Measurements from ENCODE around the gene SYCE1L.

GRCh38 chr16:77233799-77234519, 34.8 kb downstream of the SYCE1L start:
- TF ChIP-seq GATA2 (IDR thresholded peaks at IDR 0.05; ENCODE audit: low read depth, low read length) (no peak), GATA3 (IDR thresholded peaks at IDR 0.05; ENCODE audit: low read depth, low read length) (no peak)
